M059J (cell line): Measurements from ENCODE around the gene HOXA1. TPM values are rescaled to one million over a fixed set of nuclear protein-coding genes. Genes with fewer than 3 reads are reported as not detected.
A peak's percentile ranks its signal among the peaks of the same experiment; 100 is the strongest.

Experiments
- DNase-seq: peaks from one replicate; pipeline ENCODE4 v3.0.0-alpha.2; 2012; ENCODE audit warnings: low read depth
- total RNA-seq: library from RNA; depleted of rRNA; stranded (reverse); fragments of >200 nt; shearing (Covaris generic); gene quantifications from 2 replicates; pipeline ENCODE4 v1.2.3, GENCODE V29; 2014

HOXA1 gene
- total RNA-seq, 1 experiment from 2014 or later, result 8.2 TPM

DNA sequence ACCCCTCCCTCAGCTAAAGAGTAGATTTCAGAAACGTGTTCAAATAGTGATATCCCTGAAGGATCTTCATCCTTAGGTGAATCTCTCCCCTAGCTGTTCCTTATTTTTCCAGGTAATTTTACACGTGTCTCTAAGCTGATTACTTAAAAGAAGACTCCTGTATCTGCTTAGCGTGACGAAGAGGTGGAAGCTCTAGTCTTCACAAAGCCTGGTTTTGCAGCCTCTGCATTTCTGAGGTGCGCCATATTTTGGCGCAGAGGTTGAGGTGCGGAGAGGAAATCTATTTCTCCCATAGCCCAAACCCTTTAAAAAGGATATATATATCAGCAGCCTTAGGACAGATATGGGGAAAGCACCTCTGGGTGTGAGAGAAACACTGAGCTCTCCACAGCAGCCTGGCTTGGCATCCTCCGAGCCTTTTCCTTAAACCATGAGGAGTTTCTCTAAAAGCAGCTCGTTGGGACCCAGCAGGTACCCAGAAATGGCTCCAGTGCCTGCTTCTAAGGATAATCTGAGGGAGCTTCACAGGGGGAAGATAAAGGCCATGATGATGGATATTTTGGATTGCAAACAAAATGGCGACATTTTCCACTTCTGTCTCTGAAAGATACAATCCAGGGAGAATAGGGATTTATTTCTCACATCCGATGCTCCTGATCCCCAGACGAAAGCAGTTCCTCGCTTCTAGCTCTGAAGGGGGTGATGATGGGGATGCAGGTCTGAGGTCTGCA lies 9.7 kb upstream of the HOXA1 start:
- no peak for DNase-seq

DNA sequence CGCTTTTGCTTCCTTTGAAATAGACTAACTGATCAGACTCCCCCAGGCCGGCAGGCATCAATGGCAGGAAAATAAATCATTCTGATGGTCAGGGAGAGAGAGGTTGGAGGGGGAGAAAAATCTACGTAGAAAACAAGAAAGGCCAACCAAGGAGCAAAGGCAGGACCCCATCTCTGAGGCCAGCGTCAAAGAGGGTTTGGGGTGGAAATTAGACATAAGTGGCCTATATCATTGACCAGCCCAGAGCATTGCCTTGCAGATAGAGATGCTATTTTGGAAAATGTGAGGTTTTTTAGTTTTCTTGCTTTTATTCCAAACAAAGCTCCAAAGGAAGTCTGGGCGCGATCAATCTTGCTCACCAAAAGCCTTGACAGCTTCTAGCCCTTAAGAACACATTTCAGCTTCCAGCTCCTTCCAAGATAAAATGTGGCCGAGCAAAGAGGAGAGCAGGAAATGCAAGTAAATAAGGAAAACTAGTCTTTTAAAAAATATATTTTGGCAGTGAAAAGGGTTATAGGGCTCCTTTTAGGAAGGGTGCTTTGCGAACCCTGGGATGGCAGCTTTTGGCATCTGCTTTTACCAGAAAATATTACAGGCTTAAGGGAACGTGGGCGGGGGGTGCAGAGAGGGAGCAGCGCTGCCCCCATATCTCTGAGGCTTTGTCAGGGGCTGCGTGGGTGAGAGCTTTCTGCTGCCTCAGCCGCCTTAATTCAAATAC lies 8.7 kb upstream of the HOXA1 start:
- DNase-seq, result no peak

DNA sequence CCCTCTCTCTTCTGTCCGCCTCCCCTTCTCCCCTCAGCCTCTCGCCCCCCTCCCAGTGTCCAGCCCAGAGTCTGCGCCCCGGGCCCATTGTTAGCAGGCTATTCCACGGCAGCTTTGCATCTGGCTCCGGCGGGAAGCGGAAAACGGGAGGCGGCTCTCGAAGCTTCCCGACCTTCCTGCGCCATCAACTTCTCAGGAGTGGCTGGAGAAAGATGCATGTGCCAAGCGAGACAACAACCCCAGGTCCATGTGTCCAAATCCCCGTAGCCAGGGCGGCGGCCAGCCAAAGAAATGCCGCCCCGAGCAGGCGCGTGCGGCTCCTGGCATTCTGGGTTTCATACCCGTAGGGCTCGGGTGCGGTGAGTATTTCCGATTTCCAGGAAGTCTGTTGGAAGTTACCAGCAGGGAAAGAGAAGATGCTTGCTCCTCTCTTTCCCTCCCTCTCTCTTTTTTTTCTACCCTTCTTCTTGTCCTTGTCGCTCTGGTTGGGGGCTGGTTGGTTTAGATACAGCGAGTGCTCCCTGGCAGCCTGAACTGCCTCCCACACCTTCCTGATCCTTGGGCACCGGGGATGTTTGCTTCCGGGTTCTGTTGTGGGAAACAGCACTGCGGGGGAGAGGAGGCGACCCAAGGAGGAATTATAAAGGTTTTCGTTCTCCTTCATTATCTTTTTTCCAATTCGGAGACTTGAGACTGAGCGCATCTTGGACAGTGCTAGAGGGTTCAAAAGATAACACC lies 7.9 kb upstream of the HOXA1 start:
- DNase-seq, result peak; percentile 55

DNA sequence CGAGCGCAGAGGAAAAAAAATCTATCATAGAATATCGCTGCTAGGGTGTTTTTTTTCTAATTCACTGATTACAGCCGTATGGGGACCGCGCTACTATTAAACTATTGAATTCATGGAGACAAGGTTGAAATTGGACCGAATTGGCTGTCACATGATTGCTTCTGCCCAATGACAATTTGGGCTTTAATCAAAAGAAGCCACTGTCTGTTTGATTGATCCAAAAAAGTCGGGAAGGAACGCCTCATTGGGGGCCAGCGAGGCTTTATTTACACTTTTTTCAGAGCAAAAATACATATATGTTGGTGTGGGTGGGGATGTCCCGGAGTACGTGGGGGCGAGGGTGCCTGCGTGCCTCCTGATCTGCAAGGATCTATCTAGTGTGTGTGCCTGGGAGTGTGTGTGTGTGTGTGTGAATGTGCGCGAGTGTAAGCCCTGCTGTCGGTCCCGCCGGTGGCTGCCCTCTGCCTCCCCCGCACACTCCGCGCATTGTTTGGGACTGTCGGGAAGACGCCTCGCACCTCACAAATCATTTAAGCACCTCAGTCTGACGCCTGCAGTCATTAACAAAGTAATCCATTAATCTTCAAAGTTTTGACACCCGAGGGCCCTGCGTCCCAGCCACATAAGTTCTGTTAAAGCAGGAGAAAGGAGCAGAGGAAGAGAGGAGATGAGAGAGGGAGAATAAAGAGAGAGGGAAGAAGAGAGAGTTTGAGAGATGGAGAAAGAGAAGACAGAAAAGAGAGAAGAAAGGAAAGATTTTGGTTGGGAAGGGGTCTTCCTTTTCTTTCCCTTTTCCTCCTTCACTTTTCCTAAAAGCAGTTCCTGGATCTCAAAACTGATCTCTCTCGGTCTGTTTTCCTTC lies 7.0 kb upstream of the HOXA1 start, which contains the start of gene HOXA2:
Gene HOXA2 (minus strand): TSS at position 103 of the 862 bp plus-strand sequence. CDS start 183 bp downstream, outside the sequence.
- DNase-seq, result peak; percentile 70

DNA sequence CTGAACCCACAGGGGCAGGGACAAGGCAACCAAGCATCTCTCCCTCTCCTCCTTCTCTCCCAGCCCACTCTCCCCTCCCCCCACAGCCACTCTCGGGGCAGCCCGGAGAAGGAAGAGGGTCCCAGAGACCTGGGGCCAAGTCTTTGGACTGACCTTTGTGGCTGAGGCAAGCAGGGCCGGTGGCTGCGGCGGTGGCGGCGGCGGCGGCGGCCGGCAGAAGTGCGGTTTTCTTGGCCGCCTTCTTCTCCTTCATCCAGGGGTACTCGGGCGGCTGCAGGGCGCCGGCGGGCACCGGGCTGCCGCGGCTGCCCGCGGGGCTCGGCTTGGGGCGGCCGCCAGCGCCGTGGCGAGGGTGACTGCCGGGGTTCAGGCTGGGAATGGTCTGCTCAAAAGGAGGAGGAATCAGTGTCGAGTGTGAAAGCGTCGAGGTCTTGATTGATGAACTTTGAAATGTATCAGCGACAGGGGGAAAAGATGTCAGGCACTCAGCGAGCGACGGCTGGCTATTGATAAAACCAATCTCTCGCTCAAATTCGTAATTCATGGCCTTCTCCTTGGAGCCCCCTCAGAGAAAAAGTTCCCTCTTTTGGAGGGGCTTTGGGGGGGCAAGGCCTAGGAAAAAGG lies 6.3 kb upstream of the HOXA1 start:
- DNase-seq, result no peak

DNA sequence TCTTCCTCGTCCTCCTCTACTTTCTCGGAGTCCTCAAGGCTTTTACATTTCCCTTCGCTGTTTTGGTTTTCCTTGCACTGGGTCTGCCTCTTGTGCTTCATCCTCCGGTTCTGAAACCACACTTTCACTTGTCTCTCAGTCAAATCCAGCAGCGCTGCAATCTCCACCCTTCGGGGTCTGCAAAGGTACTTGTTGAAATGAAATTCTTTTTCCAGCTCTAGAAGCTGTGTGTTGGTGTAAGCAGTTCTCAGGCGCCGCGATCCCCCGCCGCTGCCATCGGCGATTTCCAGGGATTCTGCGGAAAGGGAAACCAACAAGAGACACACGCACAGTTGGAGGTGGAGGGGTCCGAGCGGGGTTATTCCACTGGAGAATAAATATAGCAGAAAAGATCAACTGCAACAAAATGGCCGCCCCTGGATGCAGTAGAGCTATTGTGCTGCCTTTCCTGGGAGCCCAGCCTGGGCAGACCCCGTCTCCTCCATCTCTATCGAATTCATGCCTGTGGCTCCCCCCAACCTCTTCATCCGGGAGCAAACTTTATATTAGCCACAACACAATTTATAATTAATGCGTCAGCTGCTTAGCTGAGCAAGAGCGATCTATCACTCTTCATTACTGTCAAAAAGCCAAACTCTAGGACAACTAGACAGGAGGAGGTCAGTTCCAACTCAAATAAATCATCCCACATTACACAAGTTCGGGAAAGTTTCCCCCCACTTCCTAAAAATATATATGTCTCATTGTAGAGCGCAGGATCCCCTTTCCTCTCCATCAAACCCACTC lies 5.6 kb upstream of the HOXA1 start:
- DNase-seq, result peak; percentile 55

DNA sequence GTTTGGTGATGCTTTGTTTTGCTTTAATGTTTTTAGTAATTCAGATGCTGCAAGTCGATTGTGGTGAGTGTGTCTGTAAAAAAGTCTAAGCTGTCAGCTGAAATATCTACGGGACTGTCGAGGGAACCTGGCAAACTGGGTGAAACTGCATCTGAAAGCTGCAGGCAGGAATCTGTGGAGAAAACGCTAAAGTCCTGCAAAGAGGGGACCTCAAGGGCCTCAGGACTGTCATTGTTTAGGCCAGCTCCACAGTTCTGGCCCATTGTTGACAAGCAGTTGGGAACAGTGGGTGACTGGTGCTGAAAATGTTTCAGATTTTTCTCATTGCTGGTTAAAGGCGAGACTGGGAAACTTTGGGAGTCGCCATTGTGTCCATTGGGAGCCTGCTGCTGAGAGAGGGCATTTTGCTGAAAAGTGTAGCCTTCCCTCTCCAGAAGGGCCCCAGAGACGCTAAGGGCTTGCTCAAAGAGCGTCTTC lies 4.9 kb upstream of the HOXA1 start:
- DNase-seq, result no peak

DNA sequence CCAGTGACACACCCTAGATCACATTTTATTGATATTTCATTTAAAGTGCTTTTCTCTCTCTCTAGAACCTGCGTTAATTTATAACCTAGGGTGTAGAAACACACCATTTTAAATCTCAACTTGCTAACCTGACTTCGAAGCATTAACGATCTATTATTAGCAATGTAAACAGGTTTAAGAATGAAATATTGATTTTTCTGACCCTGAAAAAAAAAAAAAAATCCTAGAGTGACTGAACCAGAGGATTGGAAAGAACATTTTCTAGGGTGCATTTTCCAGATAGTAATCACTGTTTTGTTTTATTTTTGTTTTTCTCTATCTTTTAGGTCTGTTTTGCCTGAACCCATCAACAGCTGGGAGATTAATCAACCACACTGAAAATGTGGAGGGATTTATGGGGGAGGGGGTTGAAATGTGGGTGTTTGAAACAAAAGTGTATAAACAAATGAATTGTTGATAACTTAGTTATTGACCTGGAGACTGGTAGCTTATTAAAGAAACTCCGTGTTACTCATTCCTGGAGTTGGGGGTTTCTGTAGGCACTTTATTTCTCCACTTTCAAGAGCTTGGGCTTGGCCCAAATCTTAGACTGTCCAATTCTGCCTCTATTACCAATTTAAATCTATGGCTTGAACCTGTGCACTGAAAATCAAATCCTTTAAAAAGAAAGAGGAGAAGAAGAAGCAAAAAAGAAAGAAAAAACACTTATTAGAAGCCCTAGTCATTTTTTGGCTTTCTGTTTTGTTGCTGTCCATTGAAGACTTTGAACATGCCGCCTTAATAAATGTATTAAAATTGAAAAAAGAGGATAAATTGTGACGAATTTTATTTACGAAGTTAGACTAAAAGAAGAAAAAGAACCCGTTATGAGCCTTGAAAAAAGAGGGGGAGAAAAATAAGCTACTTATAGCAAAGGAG lies 3.9 kb upstream of the HOXA1 start:
- no peak for DNase-seq

DNA sequence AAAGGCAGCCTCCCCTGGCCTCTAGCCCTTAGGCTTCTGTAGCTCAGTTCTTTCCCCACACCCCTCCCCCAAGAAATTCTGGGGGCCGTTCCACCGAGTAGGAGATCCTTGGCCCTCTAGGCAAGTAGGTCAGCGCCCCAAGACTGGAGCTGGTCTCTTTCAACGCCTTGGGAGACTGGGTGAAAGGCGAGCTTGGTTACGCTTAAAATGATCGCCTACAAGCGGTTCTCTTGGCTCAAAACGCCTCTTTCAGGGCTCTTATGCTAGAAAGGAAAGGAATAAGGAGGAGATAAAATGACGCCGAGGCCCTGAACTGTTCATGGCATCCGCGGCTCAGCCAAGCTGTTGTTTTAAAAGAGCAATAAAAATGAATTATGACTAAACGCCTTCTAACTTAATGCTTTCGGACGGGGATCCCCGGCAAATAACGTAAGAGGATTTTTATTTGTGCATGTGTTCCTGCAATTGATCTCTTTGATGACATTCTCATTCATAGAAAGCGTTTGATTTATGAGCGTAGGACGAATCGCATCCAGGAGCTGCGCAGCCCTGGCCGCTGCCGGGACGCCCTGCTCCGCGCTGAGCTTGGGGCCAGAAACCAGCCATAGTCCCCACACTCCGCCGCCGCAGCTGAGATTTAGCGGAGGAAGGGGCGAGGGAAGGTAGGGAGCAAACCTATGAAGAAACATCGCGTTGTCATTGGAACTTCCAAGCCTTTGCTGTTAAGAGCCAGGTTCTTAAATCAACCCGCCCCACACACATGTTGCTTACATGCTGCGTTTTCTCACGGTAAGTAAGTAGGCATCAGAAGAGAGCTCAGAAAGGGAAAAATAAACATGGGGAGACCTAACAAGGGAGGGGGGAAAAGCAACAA lies 3.0 kb upstream of the HOXA1 start:
- no peak for DNase-seq

DNA sequence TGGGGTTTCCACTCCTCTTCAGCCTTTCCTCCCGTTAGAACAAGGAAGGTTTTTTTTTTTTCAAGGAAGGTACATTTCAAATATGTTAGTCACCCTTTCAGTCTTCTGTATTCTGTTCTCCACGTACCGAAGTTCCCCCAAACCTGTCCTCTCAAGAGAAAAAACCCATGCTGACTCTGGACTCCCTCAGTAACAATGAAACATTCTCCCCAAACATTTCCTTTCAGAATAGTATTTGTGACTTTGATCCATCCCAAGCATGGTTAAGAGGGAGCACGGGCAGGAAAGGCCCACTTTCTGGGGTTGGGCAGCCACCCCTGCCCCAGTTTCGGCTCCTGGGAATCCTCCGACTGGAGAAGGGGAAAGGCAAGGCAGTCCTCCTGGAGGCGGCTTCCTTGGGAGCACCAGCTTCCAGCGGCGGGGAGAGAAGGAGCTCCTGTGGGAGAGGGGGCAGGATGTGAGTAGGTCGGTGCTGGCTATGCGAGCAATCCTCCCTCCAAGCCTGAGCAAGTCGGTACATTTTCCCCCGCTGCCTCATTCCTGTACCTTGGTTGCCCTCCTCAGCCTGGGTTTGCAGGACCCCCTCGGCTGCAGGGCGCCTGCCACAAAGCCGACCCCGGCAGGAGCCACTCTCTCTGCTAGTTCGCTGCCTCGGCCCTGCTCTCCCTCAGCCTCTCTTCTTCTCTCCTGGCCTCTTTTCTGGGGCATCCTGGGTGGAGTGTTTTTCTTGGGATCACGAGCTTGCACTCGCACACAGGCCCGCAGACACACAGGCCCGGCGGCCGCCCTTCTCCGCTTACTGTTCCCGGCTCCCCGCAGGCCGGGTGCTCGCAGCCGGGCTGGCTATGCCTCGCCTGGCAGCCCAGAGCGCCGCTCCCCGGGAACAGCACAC lies 2.1 kb upstream of the HOXA1 start:
- DNase-seq, result peak; percentile 56

DNA sequence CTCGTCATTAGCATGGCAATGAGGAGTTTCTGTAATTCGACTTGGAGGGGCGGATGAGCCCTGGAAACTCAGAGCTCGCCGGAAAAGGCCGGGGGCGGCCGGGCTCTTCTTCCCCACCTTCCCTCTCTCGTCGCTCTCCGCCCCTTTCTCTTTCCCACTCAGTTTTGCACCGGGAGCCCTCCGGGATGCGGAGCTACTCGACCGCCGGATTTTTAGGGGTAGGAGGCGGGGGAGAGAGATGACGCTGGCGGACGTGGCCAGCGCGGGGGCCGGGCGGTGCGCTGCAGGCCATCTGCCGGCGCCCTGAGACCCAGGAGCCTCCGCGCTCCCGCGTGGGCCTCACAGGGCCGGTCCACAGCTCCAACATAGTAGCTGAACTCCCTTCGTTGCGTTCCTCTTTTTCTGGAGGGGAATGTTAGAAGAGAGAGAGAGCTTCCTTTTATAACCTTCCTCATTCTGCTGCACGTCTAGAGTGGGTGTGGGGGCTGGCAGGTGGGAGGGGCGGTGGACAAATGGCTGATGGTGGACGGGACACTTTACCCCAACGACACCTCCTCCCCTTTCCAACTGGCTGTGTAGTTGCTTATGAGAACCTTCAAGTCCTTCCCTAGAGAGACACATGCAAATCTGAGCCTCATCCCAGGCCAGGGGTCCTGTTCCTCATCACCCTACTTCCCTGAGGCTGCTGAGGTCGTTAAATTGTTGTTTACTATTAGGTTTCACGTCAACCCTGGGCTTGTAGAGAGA lies 1.1 kb upstream of the HOXA1 start:
- peak; percentile 64 for DNase-seq

DNA sequence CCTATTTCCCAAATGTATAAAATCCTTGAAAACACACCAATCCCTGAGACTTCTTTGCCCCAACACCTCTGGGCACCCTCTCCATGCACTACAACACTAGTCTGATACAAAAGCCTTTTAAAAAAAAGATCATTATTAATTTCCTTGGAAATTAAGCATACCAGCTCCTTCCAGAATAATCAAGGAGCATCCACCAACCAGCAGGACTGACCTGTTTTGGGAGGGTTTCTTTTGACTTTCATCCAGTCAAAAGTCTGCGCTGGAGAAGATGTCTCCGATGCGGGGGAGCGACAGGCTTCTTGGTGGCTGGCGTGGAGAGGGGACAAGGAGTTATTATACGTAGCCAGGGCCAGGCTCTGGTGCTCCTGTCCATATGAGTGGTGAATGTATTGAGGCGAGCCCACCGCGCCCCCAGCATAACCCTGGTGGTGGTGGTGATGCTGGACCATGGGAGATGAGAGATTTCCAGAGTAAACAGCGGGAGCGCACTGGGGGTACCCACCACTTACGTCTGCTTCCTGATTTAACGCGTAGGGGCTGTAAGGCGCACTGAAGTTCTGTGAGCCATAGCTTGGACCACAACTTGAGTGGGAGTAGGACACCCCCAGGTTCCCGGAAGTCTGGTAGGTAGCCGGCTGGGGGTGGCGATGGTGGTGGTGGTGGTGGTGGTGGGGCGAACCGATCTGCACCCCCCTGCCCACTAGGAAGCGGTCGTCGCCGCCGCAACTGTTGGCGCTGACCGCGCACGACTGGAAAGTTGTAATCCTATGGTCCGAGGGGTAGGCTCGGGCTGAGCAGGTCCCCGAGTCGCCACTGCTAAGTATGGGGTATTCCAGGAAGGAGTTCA lies 527 bp downstream of the HOXA1 start:
- no peak for DNase-seq

DNA sequence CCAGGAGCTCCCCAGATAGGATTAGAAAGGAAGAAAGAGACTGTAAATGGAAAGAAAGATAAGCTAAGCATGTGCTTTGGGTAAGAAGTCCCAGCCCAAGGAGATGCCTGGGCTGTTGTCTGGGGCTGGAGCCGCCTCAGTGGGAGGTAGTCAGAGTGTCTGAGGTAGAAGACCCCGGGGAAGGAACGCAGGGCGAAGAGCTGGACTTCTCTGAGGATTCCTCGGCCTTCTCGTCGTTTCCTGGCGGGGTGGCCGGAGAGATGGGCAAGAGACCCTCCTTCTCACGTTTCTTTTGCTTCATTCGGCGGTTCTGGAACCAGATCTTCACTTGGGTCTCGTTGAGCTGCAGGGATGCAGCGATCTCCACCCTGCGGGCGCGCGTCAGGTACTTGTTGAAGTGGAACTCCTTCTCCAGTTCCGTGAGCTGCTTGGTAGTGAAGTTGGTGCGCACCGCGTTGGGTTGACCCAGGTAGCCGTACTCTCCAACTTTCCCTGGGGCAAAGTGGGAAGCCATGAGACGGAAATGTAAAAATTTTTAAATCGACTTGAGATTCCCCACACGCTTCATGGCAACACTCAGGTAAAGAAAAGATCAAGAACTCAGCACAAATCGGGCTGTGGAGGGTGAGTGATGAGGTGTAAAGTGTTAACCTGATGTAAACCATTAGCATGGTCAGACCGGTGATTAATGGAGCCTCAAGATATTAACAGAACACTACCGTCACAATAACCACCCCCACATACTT lies 1.3 kb downstream of the HOXA1 start:
- no peak for DNase-seq

DNA sequence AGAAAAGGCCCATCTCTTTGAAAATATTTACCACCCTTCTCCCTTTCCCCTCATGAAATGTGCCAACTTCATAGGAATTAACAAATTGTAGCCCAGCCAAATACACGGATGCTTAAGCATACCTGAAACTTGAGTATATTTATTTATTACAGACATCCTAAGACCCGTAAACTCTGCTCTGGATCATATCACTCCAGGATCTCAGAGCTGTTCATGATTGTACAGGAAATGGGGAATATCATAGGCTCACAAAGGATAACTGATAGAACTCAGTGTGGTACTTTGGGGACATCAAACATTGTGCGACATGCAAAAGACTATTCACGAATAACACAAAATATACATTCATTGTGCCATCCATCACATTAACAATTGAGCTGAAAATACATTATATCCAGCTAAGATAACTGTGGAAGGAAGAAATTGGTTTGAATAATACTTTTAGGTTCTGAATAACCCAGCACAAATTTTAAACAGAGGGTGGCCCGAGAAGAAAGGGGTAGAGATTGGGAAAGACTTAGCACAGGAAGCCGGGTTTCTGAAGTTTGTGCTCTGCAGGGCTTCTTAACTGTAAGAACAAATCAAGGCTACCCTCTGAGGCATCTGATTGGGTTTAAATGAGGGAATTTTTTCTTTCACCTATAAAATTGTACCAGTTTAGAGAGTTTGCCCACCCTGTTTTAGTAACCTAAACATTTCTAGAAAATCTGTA lies 2.5 kb downstream of the HOXA1 start:
- no peak for DNase-seq
